Tibial artery (tissue), 4 donors: ENCODE results near the gene C1D.

ENCODE experiments used
- DNase-seq, 2 donors: peaks; one replicate each; pipeline ENCODE4 v3.0.0-alpha.2; 2019
- H3K27ac ChIP-seq, 2 donors: fragments of 200-600 bp; sonication (generic) in 1 of 2; 1 replicate in 1 of 2; 2 replicates in 1 of 2; pipeline ENCODE4 v1.5.1; 2018 to 2019; ENCODE audit warnings: mild to moderate bottlenecking in 1 of 2
- H3K27me3 ChIP-seq, 2 donors: fragments of 200-600 bp; sonication (generic) in 1 of 2; one replicate each; pipeline versions ENCODE4 v1.5.1 to v1.6.0; 2016 to 2019
- H3K36me3 ChIP-seq, 3 donors: fragments of 200-600 bp; sonication (generic) in 2 of 3; one replicate each; pipeline ENCODE4 v1.5.1; 2016 to 2019; ENCODE audit warnings: mild to moderate bottlenecking in 2 of 3
- H3K4me1 ChIP-seq, 4 donors: fragments of 200-600 bp; sonication (generic) in 2 of 4; 1 replicate in 3 of 4; 2 replicates in 1 of 4; pipeline ENCODE4 v1.5.1; 2016 to 2019
- H3K4me3 ChIP-seq, 2 donors: fragments of 200-600 bp; sonication (generic) in 1 of 2; 1 replicate in 1 of 2; 2 replicates in 1 of 2; pipeline ENCODE4 v1.5.1; 2018 to 2019; ENCODE audit warnings: mild to moderate bottlenecking in 2 of 2
- H3K9me3 ChIP-seq, 3 donors: fragments of 200-600 bp; sonication (generic) in 1 of 3; one replicate each; pipeline ENCODE4 v1.5.1; 2016 to 2019
- CTCF ChIP-seq, 2 experiments: fragments of 200-600 bp in 1 of 2; fragments of 450-650 bp in 1 of 2; IDR thresholded peaks; one replicate each; pipeline ENCODE4 v1.5.1; 2017 to 2019; ENCODE audit warnings: antibody characterized with exemption in 2 of 2, mild to moderate bottlenecking in 1 of 2, moderate library complexity in 1 of 2
- intact Hi-C: fragments of 100-400 bp; cut with DNase I; formaldehyde crosslinking; loops from one replicate; pipeline ENCODE4 v1.15.0; 2023; ENCODE audit warnings: low total_unique reads

The C1D gene

GRCh38 chr2:68032702-68033101 is 30.1 kb downstream of the C1D start:
- no peak for TF ChIP-seq CTCF (IDR thresholded peaks at IDR 0.05)
- no peaks in the 10 kb centered on the region for H3K36me3 ChIP-seq
- intact Hi-C loops, result loop anchor here (10.0 kb wide), 1 partner anchor 1598 kb away; the partner anchor contains the start of gene MEIS1

GRCh38 chr2:68031542-68032160 is 31.2 kb downstream of the C1D start:
- no peak for DNase-seq
- no peaks in the 10 kb centered on the region for H3K36me3 ChIP-seq
- H3K4me3 ChIP-seq, result no peak overlapping the region
- no peaks in the 10 kb centered on the region for H3K9me3 ChIP-seq
- peak; percentile 80 to 84 for TF ChIP-seq CTCF (IDR thresholded peaks at IDR 0.05)
- peaks cover 0 to 4% (median 0%) of the 10 kb centered on the region in 4 donors for H3K4me1 ChIP-seq
- intact Hi-C loops, result loop anchor here (10.0 kb wide), 1 partner anchor 1597 kb away; the partner anchor contains the start of gene MEIS1
- no peaks in the 10 kb centered on the region for H3K27me3 ChIP-seq
- H3K27ac ChIP-seq, result no peak overlapping the region

More at GRCh38 chr2:68032702-68033101, 30.1 kb downstream of the C1D start:
- no peak for DNase-seq
- Histone ChIP-seq H3K4me1 (peaks cover 0 to 4% (median 0%) of the 10 kb centered on the region in 4 donors), H3K27me3 (no peaks in the 10 kb centered on the region), H3K27ac (no peak overlapping the region), H3K9me3 (no peaks in the 10 kb centered on the region), H3K4me3 (no peak overlapping the region)

GRCh38 chr2:68031043-68031442 is 31.8 kb downstream of the C1D start:
- no peak for DNase-seq
- Histone ChIP-seq H3K4me3 (no peak overlapping the region), H3K4me1 (peaks cover 0 to 4% (median 0%) of the 10 kb centered on the region in 4 donors), H3K27ac (no peak overlapping the region), H3K9me3 (no peaks in the 10 kb centered on the region), H3K36me3 (no peaks in the 10 kb centered on the region), H3K27me3 (no peaks in the 10 kb centered on the region)
- no peak for TF ChIP-seq CTCF (IDR thresholded peaks at IDR 0.05)
- intact Hi-C loops, result loop anchor here (10.0 kb wide), 1 partner anchor 1596 kb away; the partner anchor contains the start of gene MEIS1

- peaks cover 0 to 4% (median 0%) of the 10 kb centered on the region in 4 donors for H3K4me1 ChIP-seq
- no peaks in the 10 kb centered on the region for H3K9me3 ChIP-seq
- intact Hi-C loops, result loop anchor here (10.0 kb wide), 1 partner anchor 1596 kb away; the partner anchor contains the start of gene MEIS1
- no peak for DNase-seq
- H3K36me3 ChIP-seq, result no peaks in the 10 kb centered on the region
- H3K4me3 ChIP-seq, result no peak overlapping the region
- H3K27ac ChIP-seq, result no peak overlapping the region
- H3K27me3 ChIP-seq, result no peaks in the 10 kb centered on the region
- TF ChIP-seq CTCF (IDR thresholded peaks at IDR 0.05), result no peak
Measured at GRCh38 chr2:68030529-68030928, 32.3 kb downstream of the C1D start.

GRCh38 chr2:68027959-68028358 is 34.8 kb downstream of the C1D start:
- Histone ChIP-seq H3K4me3 (no peak overlapping the region), H3K9me3 (no peaks in the 10 kb centered on the region), H3K27ac (no peak overlapping the region), H3K27me3 (no peaks in the 10 kb centered on the region), H3K36me3 (no peaks in the 10 kb centered on the region), H3K4me1 (peaks cover 0 to 4% (median 0%) of the 10 kb centered on the region in 4 donors)
- intact Hi-C loops, result loop anchor here (10.0 kb wide), 1 partner anchor 173 kb away; no protein-coding TSS in a partner anchor
- DNase-seq, result no peak
- TF ChIP-seq CTCF (IDR thresholded peaks at IDR 0.05), result no peak
